GM12892 (cell line): ENCODE measurements around the gene ATP7B.

ENCODE experiments used
- POLR2A ChIP-seq: IDR thresholded peaks from 2 replicates; pipeline ENCODE4 v1.6.1; 2011; ENCODE audit warnings: low read depth, low read length, control low read depth
- TAF1 ChIP-seq: IDR thresholded peaks from 2 replicates; pipeline ENCODE4 v1.6.1; 2011; ENCODE audit warnings: low read depth, mild to moderate bottlenecking, control low read depth, low read length, borderline replicate concordance

DNA sequence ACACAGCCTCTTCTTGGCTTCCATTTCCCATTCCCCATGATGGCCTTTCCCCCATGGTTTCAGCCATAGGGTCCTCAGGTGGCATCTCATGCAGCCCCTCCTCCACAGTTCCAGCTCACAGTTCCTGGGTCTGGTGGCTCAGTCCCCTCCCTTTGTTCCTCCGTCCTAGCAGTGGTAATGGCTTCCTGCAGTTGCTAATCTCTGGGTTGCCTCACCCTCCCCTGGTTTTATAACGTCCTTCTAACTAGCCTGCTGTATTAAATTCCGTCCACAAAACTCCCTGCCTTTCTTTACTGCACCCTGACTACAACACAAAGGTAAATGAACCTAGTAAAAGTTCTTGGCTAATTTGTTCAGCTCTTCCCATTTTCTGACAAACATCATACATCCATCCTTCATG is 118.6 kb downstream of the ATP7B start:
- TF ChIP-seq TAF1 (no peak), POLR2A (no peak)
